ENCODE data around the gene PCA3. TPM values are rescaled to one million over a fixed set of nuclear protein-coding genes. Genes with fewer than 3 reads are reported as not detected.
"Not testable (repeated sequence)": the region's sequence is repeated elsewhere in the genome, so short reads cannot be mapped to it uniquely, and the experiment has no call there.

The PCA3 gene
- total RNA-seq, 4 donors from 2014 or later = 0.40 TPM; not detected in 3

- TF ChIP-seq POLR2A (IDR thresholded peaks at IDR 0.05) (no peak), CTCF (IDR thresholded peaks at IDR 0.05) (no peak)
- no peaks in the 10 kb centered on the region for H3K9me3 ChIP-seq
Observed at GRCh38 chr9:76741524-76741923, 22.7 kb upstream of the PCA3 start.

DNA sequence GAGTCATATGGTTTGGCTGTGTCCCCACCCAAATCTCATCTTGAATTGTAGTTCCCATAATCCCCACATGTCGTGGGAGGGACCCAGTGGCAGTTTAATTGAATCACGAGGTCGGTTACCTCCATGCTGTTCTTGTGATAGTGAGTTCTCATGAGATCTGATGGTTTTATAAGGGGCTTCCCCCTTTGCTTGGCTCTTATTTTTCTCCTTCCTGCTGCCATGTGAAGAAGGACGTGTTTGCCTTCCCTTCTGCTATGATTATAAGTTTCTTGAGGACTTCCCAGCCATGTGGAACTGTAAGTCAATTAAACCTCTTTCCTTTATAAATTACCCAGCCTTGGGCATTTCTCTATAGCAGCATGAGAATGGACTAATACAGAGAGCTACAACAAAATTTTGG is 21.3 kb upstream of the PCA3 start:
- H3K9me3 ChIP-seq, H3K27me3 ChIP-seq, H3K27ac ChIP-seq, H3K4me3 ChIP-seq, H3K36me3 ChIP-seq, DNase-seq, H3K4me1 ChIP-seq: not testable (repeated sequence)

More at GRCh38 chr9:76741524-76741923, 22.7 kb upstream of the PCA3 start:
- Histone ChIP-seq H3K4me1 (no peaks in the 10 kb centered on the region), H3K27ac (no peak overlapping the region), H3K27me3 (no peaks in the 10 kb centered on the region), H3K36me3 (no peaks in the 10 kb centered on the region), H3K4me3 (no peak overlapping the region)
- no peak for DNase-seq

- Histone ChIP-seq H3K36me3 (no peaks in the 10 kb centered on the region), H3K9me3 (no peaks in the 10 kb centered on the region), H3K4me3 (no peak overlapping the region), H3K4me1 (no peaks in the 10 kb centered on the region), H3K27ac (no peak overlapping the region), H3K27me3 (no peaks in the 10 kb centered on the region)
- TF ChIP-seq POLR2A (IDR thresholded peaks at IDR 0.05) (no peak), CTCF (IDR thresholded peaks at IDR 0.05) (no peak)
- DNase-seq = no peak
Observed at GRCh38 chr9:76743931-76744330, 20.3 kb upstream of the PCA3 start.

- Histone ChIP-seq H3K27ac (no peak overlapping the region), H3K36me3 (no peaks in the 10 kb centered on the region), H3K27me3 (no peaks in the 10 kb centered on the region), H3K9me3 (no peaks in the 10 kb centered on the region), H3K4me1 (no peaks in the 10 kb centered on the region), H3K4me3 (no peak overlapping the region)
- TF ChIP-seq CTCF (IDR thresholded peaks at IDR 0.05) (no peak), POLR2A (IDR thresholded peaks at IDR 0.05) (no peak)
- DNase-seq = no peak
Observed at GRCh38 chr9:76744336-76744735, 19.9 kb upstream of the PCA3 start.

DNA sequence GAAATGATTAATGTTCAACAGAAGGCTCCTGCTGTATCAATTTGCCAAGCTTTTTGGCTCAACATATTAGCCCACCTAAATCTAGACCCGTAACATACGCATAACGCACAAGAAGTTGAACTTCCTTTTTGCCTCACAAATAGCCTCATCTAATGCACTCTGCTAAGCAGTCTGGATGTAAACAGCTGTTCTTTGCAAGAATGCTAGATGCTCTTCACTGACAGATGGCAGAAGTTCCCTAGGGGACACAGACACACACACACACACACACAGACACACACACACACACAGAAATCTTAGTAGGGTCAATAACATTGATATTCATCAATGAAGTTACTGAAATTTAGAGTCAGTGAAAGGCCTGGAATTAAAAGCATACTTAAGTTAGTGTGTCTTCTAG is 13.2 kb upstream of the PCA3 start:
- Histone ChIP-seq H3K27ac (no peak overlapping the region), H3K36me3 (no peaks in the 10 kb centered on the region), H3K4me1 (no peaks in the 10 kb centered on the region), H3K9me3 (no peaks in the 10 kb centered on the region), H3K4me3 (no peak overlapping the region), H3K27me3 (no peaks in the 10 kb centered on the region)
- no peak for DNase-seq
- no peak for TF ChIP-seq CTCF (IDR thresholded peaks at IDR 0.05)
- TF ChIP-seq POLR2A (IDR thresholded peaks at IDR 0.05) = no peak

GRCh38 chr9:76756268-76756640 is 8.0 kb upstream of the PCA3 start:
- no peaks in the 10 kb centered on the region for H3K27me3 ChIP-seq
- DNase-seq = peak in 2 of 3 donors; percentile 71 to 73
- TF ChIP-seq POLR2A (IDR thresholded peaks at IDR 0.05) (no peak), CTCF (IDR thresholded peaks at IDR 0.05) (peak in 4 of 6 experiments; percentile 6 to 62 (median 56))

More at GRCh38 chr9:76756268-76756640, 8.0 kb upstream of the PCA3 start:
- H3K27ac ChIP-seq = no peak overlapping the region
- H3K4me1 ChIP-seq = no peaks in the 10 kb centered on the region
- H3K9me3 ChIP-seq = no peaks in the 10 kb centered on the region
- H3K36me3 ChIP-seq = no peaks in the 10 kb centered on the region
- no peak overlapping the region for H3K4me3 ChIP-seq
